ENCODE measurements around the gene UBB. TPM values are rescaled to one million over a fixed set of nuclear protein-coding genes. Genes with fewer than 3 reads are reported as not detected.
"Not testable (repeated sequence)": the region's sequence is repeated elsewhere in the genome, so short reads cannot be mapped to it uniquely, and the experiment has no call there.

The UBB gene
- total RNA-seq, 2 experiments from 2014 or later = 1,695 to 1,771 TPM

- Mint-ChIP-seq H3K4me1 (ENCODE audit: low read depth) (peaks cover 27% of the 10 kb centered on the region), H3K27me3 (no peaks in the 10 kb centered on the region), H3K27ac (no peak overlapping the region), H3K4me3 (no peak overlapping the region), H3K36me3 (peaks cover 32% of the 10 kb centered on the region), H3K9me3 (no peaks in the 10 kb centered on the region)
- intact Hi-C loops (cut with micrococcal nuclease) = no loop called here
- DNase-seq = no peak
- ChIA-PET POLR2A (interaction anchor here (0.9 to 5.3 kb wide), 2 partner anchors 26 to 61 kb away, joined by 3 to 53 read pairs; partner anchors contain the start of gene CENPV), CTCF (interaction anchor here (0.8 to 6.6 kb wide), 3 partner anchors 14 to 92 kb away, joined by 3 to 73 read pairs (median 3); partner anchors contain the start of gene TRPV2)
Measured at GRCh38 chr17:16378636-16379282, 2.1 kb upstream of the UBB start.

DNA sequence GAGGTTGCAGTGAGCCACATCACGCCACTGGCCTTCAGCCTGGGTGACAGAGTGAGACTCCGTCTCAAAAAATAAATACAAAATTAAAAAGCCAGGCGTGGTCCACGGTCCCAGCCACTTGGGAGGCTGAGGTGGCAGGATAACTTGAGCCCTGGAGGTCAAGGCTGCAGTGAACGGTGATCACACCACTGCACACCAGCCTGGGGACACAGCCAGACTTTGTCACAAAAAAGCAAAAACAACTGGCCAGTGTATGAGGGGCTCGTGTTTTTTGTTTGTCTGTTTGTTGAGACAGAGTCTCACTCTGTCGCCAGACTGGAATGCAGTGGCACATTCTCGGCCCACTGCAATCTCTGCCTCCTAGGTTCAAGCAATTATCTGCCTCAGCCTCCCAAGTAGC is 1.2 kb upstream of the UBB start:
- no peaks in the 10 kb centered on the region for H3K9me3 Mint-ChIP-seq
- no peak overlapping the region for H3K4me3 Mint-ChIP-seq
- peaks cover 35% of the 10 kb centered on the region for H3K36me3 Mint-ChIP-seq
- no peak overlapping the region for H3K27ac Mint-ChIP-seq
- intact Hi-C loops (cut with micrococcal nuclease) = loop anchor here (1.0 to 10.0 kb wide), 3 partner anchors 156 to 205 kb away; partner anchors contain the start of gene NCOR1
- DNase-seq = no peak
- H3K4me1 Mint-ChIP-seq (ENCODE audit: low read depth) = peaks cover 36% of the 10 kb centered on the region
- POLR2A ChIA-PET = interaction anchor here (4.8 to 5.3 kb wide), 2 partner anchors 38 to 60 kb away, joined by 50 to 53 read pairs; partner anchors contain the start of gene TRPV2
- CTCF ChIA-PET = interaction anchor here (1.6 to 6.6 kb wide), 4 partner anchors 15 to 205 kb away, joined by 3 to 73 read pairs (median 8); no protein-coding TSS in a partner anchor
- no peaks in the 10 kb centered on the region for H3K27me3 Mint-ChIP-seq

DNA sequence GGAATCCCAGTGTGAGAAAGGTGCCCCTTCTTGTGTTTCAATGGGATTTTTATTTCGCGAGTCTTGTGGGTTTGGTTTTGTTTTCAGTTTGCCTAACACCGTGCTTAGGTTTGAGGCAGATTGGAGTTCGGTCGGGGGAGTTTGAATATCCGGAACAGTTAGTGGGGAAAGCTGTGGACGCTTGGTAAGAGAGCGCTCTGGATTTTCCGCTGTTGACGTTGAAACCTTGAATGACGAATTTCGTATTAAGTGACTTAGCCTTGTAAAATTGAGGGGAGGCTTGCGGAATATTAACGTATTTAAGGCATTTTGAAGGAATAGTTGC is 567 bp downstream of the UBB start:
- ChIA-PET POLR2A (interaction anchor here (0.6 to 5.3 kb wide), 11 partner anchors 9 to 166 kb away, joined by 3 to 53 read pairs (median 6); partner anchors contain the start of genes CENPV, NCOR1 and TRPV2), CTCF (interaction anchor here (1.0 to 4.2 kb wide), 6 partner anchors 17 to 203 kb away, joined by 3 to 34 read pairs (median 6); partner anchors contain the start of gene TRPV2)
- Mint-ChIP-seq H3K36me3 (peaks cover 35% of the 10 kb centered on the region), H3K27me3 (no peaks in the 10 kb centered on the region), H3K4me3 (peak overlapping the region; percentile 93), H3K9me3 (no peaks in the 10 kb centered on the region), H3K27ac (peak overlapping the region; percentile 99), H3K4me1 (ENCODE audit: low read depth) (peaks cover 42% of the 10 kb centered on the region)
- intact Hi-C loops (cut with micrococcal nuclease) = loop anchor here (1.0 to 10.0 kb wide), 4 partner anchors 35 to 203 kb away; partner anchors contain the start of gene NCOR1
- no peak for DNase-seq

DNA sequence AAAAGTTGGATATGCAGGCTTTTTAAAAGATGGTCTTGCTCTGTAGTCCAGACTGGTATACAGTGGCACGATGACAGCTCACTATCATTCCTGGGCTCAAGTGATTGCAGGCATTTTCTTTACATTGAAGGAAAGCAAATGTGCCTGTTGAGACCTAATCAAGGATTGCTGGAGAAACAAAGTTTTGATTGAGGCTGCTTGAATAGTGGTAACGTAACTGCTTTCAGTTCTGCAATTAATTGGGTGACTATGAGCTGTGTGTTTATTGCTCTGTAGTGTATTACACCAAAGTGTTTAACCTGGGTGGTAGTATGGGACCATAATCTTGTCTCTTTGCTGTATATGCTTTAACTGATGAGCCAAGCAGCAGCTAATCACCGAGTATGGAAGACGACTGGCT is 2.3 kb downstream of the UBB start:
- Mint-ChIP-seq H3K36me3 (peaks cover 35% of the 10 kb centered on the region), H3K4me1 (ENCODE audit: low read depth) (peaks cover 51% of the 10 kb centered on the region), H3K27ac (peak overlapping the region; percentile 49), H3K4me3 (peak overlapping the region; percentile 93), H3K27me3 (peaks cover 4% of the 10 kb centered on the region), H3K9me3 (no peaks in the 10 kb centered on the region)
- DNase-seq = no peak
- CTCF ChIA-PET = interaction anchor here (0.6 to 4.2 kb wide), 5 partner anchors 9 to 55 kb away, joined by 3 to 34 read pairs (median 3); partner anchors contain the start of gene TRPV2
- intact Hi-C loops (cut with micrococcal nuclease) = loop anchor here (10.0 kb wide), 1 partner anchor 202 kb away; no protein-coding TSS in a partner anchor
- POLR2A ChIA-PET = interaction anchor here (1.0 to 5.3 kb wide), 3 partner anchors 27 to 57 kb away, joined by 3 to 53 read pairs (median 50); partner anchors contain the start of gene TRPV2

DNA sequence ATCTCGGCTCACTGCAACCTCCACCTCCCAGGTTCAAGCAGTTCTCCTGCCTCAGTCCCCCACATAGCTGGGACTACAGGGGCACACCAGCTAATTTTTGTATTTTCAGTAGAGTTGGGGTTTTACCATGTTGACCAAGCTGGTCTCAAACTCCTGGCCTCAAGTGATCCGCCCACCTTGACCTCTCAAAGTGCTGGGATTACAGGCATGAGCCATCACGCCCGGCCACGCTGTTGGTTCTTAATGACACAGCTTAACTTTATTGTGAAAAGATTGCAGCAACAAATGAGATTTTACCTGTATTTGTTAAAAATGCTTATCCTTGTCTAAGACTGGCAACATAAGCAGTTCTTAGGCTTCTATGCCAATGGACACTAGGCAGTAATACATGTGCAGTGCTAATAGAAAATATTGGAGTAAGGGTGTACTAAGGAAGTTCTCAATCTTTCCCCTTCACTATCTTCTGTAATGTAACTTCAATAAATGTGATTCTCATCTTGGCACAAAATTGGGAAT is 2.9 kb downstream of the UBB start:
- POLR2A ChIA-PET = interaction anchor here (1.0 to 5.3 kb wide), 3 partner anchors 26 to 56 kb away, joined by 3 to 53 read pairs (median 50); partner anchors contain the start of gene TRPV2

GRCh38 chr17:16384557-16384956 is 3.7 kb downstream of the UBB start:
- intact Hi-C loops (cut with micrococcal nuclease) = loop anchor here (10.0 kb wide), 1 partner anchor 200 kb away; no protein-coding TSS in a partner anchor
- ChIA-PET CTCF (interaction anchor here (1.1 to 3.6 kb wide), 6 partner anchors 21 to 139 kb away, joined by 3 to 23 read pairs (median 7); partner anchors contain the start of gene TRPV2), POLR2A (interaction anchor here (1.3 kb wide), 1 partner anchor 54 kb away, joined by 7 read pairs; no protein-coding TSS in a partner anchor)
- Mint-ChIP-seq H3K27me3 (peaks cover 4% of the 10 kb centered on the region), H3K27ac (peak overlapping the region; percentile 6), H3K4me1 (ENCODE audit: low read depth) (peaks cover 51% of the 10 kb centered on the region), H3K4me3 (no peak overlapping the region), H3K36me3 (peaks cover 35% of the 10 kb centered on the region), H3K9me3 (no peaks in the 10 kb centered on the region)
- no peak for DNase-seq

More for the DNA sequence above, 2.9 kb downstream of the UBB start:
- CTCF ChIA-PET = interaction anchor here (0.6 to 4.2 kb wide), 5 partner anchors 10 to 54 kb away, joined by 3 to 34 read pairs (median 3); partner anchors contain the start of gene TRPV2
- Mint-ChIP-seq H3K4me3 (peak overlapping the region; percentile 93), H3K27ac (peak overlapping the region; percentile 49), H3K27me3 (peaks cover 4% of the 10 kb centered on the region), H3K4me1 (ENCODE audit: low read depth) (peaks cover 51% of the 10 kb centered on the region), H3K36me3 (peaks cover 35% of the 10 kb centered on the region), H3K9me3 (no peaks in the 10 kb centered on the region)
- intact Hi-C loops (cut with micrococcal nuclease) = loop anchor here (10.0 kb wide), 1 partner anchor 201 kb away; no protein-coding TSS in a partner anchor
- DNase-seq = no peak

- Mint-ChIP-seq H3K4me1 (ENCODE audit: low read depth) (peaks cover 49% of the 10 kb centered on the region), H3K4me3 (peak overlapping the region; percentile 83), H3K36me3 (peaks cover 30% of the 10 kb centered on the region)
- intact Hi-C loops (cut with micrococcal nuclease) = loop anchor here (1.0 to 10.0 kb wide), 5 partner anchors 29 to 199 kb away; partner anchors contain the start of gene TRPV2
- ChIA-PET POLR2A (interaction anchor here (0.7 kb wide), 1 partner anchor 18 kb away, joined by 5 read pairs; no protein-coding TSS in a partner anchor), CTCF (interaction anchor here (0.7 to 3.6 kb wide), 8 partner anchors 22 to 138 kb away, joined by 3 to 23 read pairs (median 4); partner anchors contain the start of gene TRPV2)
- not testable (repeated sequence) for H3K27ac Mint-ChIP-seq, DNase-seq, H3K27me3 Mint-ChIP-seq, H3K9me3 Mint-ChIP-seq
Measured at GRCh38 chr17:16386126-16386507, 5.2 kb downstream of the UBB start.

DNA sequence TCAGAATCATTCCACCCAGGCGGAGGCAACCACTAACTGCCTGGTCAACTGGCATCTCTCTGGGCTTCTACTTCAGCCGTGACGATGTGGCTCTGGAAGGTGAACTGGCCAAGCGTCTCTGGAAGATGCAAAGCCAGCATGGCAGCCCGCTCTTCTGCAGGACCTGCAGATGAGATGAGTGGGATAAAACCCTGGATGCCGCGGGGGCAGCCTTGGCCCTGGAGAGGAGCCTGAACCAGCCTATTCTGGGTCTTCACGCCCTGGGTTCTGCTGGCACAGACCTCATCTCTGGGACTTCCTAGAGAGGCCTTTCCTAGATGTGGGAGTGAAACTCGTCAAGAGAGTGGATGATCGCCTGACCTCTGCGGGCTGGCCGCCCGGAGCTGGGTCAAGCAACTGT is 10.6 kb downstream of the UBB start:
- CTCF ChIA-PET = interaction anchor here (0.6 to 1.1 kb wide), 2 partner anchors 28 to 130 kb away, joined by 3 read pairs; no protein-coding TSS in a partner anchor
- H3K36me3 Mint-ChIP-seq = no peaks in the 10 kb centered on the region
- POLR2A ChIA-PET = no interaction called here

DNA sequence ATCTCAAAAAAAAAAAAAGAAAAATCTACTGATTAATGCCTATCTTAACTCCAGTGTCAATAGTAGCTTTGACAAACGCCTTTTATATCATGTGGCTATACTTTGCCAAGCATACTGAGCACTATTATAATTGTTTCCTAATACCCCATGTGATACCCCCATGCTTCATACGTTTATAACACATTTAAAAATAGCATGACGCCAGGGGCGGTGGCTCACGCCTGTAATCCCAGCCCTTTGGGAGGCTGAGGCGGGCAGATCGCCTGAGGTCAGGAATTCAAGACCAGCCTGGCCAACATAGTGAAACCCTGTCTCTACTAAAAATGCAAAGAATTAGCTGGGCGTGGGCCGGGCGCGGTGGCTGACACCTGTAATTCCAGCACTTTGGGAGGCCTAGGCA is 11.6 kb downstream of the UBB start:
- H3K27me3 Mint-ChIP-seq; H3K4me3 Mint-ChIP-seq; H3K9me3 Mint-ChIP-seq; DNase-seq; intact Hi-C loops (cut with micrococcal nuclease); H3K36me3 Mint-ChIP-seq; H3K27ac Mint-ChIP-seq; H3K4me1 Mint-ChIP-seq (ENCODE audit: low read depth): not testable (repeated sequence)
- ChIA-PET CTCF (interaction anchor here (1.1 kb wide), 1 partner anchor 29 kb away, joined by 3 read pairs; no protein-coding TSS in a partner anchor), POLR2A (interaction anchor here (0.5 kb wide), 1 partner anchor 26 kb away, joined by 3 read pairs; no protein-coding TSS in a partner anchor)

More for the DNA sequence above, 10.6 kb downstream of the UBB start:
- no peak overlapping the region for H3K4me3 Mint-ChIP-seq
- H3K4me1 Mint-ChIP-seq (ENCODE audit: low read depth) = peaks cover 10% of the 10 kb centered on the region
- DNase-seq = no peak
- H3K9me3 Mint-ChIP-seq = no peaks in the 10 kb centered on the region
- peaks cover 4% of the 10 kb centered on the region for H3K27me3 Mint-ChIP-seq
- intact Hi-C loops (cut with micrococcal nuclease) = no loop called here
- H3K27ac Mint-ChIP-seq = no peak overlapping the region

GRCh38 chr17:16395887-16396286 is 15.0 kb downstream of the UBB start:
- H3K27ac Mint-ChIP-seq; H3K36me3 Mint-ChIP-seq; POLR2A ChIA-PET; H3K9me3 Mint-ChIP-seq; CTCF ChIA-PET; intact Hi-C loops (cut with micrococcal nuclease); H3K4me3 Mint-ChIP-seq; DNase-seq; H3K27me3 Mint-ChIP-seq; H3K4me1 Mint-ChIP-seq (ENCODE audit: low read depth): not testable (repeated sequence)

GRCh38 chr17:16396693-16397092 is 15.8 kb downstream of the UBB start:
- CTCF ChIA-PET; intact Hi-C loops (cut with micrococcal nuclease); H3K9me3 Mint-ChIP-seq; H3K4me3 Mint-ChIP-seq; POLR2A ChIA-PET; H3K36me3 Mint-ChIP-seq; H3K27ac Mint-ChIP-seq; DNase-seq; H3K4me1 Mint-ChIP-seq (ENCODE audit: low read depth); H3K27me3 Mint-ChIP-seq: not testable (repeated sequence)
